ENCODE data around the gene IL1RAP.

IL1RAP gene

GRCh38 chr3:190497811-190498210 lies 16.1 kb upstream of the IL1RAP start:
- DNase-seq (ENCODE audit: low read depth in 1 of 2, low spot score in 1 of 2) = no peak
- Histone ChIP-seq H3K27ac (replicated peaks) (no peak overlapping the region), H3K4me3 (replicated peaks; ENCODE audit: insufficient read depth, low read length) (no peak overlapping the region), H3K27me3 (ENCODE audit: insufficient read depth, poor library complexity, severe bottlenecking) (no peaks in the 10 kb centered on the region)
- TF ChIP-seq SPI1 (IDR thresholded peaks at IDR 0.05; ENCODE audit: borderline replicate concordance, low read depth) (no peak), GABPA (IDR thresholded peaks at IDR 0.05; ENCODE audit: low read depth) (no peak), REST (IDR thresholded peaks at IDR 0.05; ENCODE audit: insufficient replicate concordance, low read depth) (no peak), CTCF (IDR thresholded peaks at IDR 0.05; ENCODE audit: insufficient read depth, low read length) (no peak)

- Histone ChIP-seq H3K4me3 (replicated peaks; ENCODE audit: insufficient read depth, low read length) (no peak overlapping the region), H3K27ac (replicated peaks) (no peak overlapping the region), H3K27me3 (ENCODE audit: insufficient read depth, poor library complexity, severe bottlenecking) (no peaks in the 10 kb centered on the region)
- TF ChIP-seq POLR2AphosphoS5 (IDR thresholded peaks at IDR 0.05; ENCODE audit: low read depth) (no peak), GABPA (IDR thresholded peaks at IDR 0.05; ENCODE audit: low read depth) (no peak), SPI1 (IDR thresholded peaks at IDR 0.05; ENCODE audit: borderline replicate concordance, low read depth) (no peak), CTCF (IDR thresholded peaks at IDR 0.05; ENCODE audit: insufficient read depth, low read length) (no peak), REST (IDR thresholded peaks at IDR 0.05; ENCODE audit: insufficient replicate concordance, low read depth) (no peak)
- no peak for DNase-seq (ENCODE audit: low read depth in 1 of 2, low spot score in 1 of 2)
Observed at GRCh38 chr3:190498293-190498692, 15.6 kb upstream of the IL1RAP start.

GRCh38 chr3:190499122-190499521 lies 14.8 kb upstream of the IL1RAP start:
- no peak for TF ChIP-seq POLR2AphosphoS5 (IDR thresholded peaks at IDR 0.05; ENCODE audit: low read depth)
- no peak for TF ChIP-seq REST (IDR thresholded peaks at IDR 0.05; ENCODE audit: insufficient replicate concordance, low read depth)
- no peak for TF ChIP-seq SPI1 (IDR thresholded peaks at IDR 0.05; ENCODE audit: borderline replicate concordance, low read depth)
- TF ChIP-seq CTCF (IDR thresholded peaks at IDR 0.05; ENCODE audit: insufficient read depth, low read length) = no peak
- TF ChIP-seq GABPA (IDR thresholded peaks at IDR 0.05; ENCODE audit: low read depth) = no peak
- H3K27ac ChIP-seq (replicated peaks) = no peak overlapping the region
- DNase-seq (ENCODE audit: low read depth in 1 of 2, low spot score in 1 of 2) = no peak
- no peaks in the 10 kb centered on the region for H3K27me3 ChIP-seq (ENCODE audit: insufficient read depth, poor library complexity, severe bottlenecking)
- no peak overlapping the region for H3K4me3 ChIP-seq (replicated peaks; ENCODE audit: insufficient read depth, low read length)
